Dendritic cell treated with granulocyte-macrophage colony-stimulating factor and Interleukin-4, amounts not matched to agents 40 ng/mL and 50 ng/mL, for 4 days (primary cell): ENCODE data around the gene CDC14A.
"Not testable (repeated sequence)": the region's sequence is repeated elsewhere in the genome, so short reads cannot be mapped to it uniquely, and the experiment has no call there.

Experiments used
- H3K27ac Mint-ChIP-seq: one replicate; pipeline ENCODE4 v1.8.0; 2022; ENCODE audit warnings: mild to moderate bottlenecking, mixed read lengths
- H3K27me3 Mint-ChIP-seq: one replicate; pipeline ENCODE4 v1.8.0; 2022; ENCODE audit warnings: mild to moderate bottlenecking, mixed read lengths
- H3K36me3 Mint-ChIP-seq: one replicate; pipeline ENCODE4 v1.8.0; 2022; ENCODE audit warnings: low read depth, mixed read lengths
- H3K4me1 Mint-ChIP-seq: one replicate; pipeline ENCODE4 v1.8.0; 2022; ENCODE audit warnings: low read depth, mixed read lengths
- H3K4me3 Mint-ChIP-seq: one replicate; pipeline ENCODE4 v1.8.0; 2022; ENCODE audit warnings: mild to moderate bottlenecking, moderate library complexity, mixed read lengths
- H3K9me3 Mint-ChIP-seq: one replicate; pipeline ENCODE4 v1.8.0; 2022; ENCODE audit warnings: mixed read lengths
- intact Hi-C: fragments of 100-400 bp; cut with micrococcal nuclease; formaldehyde crosslinking; loops from one replicate; pipeline ENCODE4 v1.15.0; 2022

CDC14A gene

DNA sequence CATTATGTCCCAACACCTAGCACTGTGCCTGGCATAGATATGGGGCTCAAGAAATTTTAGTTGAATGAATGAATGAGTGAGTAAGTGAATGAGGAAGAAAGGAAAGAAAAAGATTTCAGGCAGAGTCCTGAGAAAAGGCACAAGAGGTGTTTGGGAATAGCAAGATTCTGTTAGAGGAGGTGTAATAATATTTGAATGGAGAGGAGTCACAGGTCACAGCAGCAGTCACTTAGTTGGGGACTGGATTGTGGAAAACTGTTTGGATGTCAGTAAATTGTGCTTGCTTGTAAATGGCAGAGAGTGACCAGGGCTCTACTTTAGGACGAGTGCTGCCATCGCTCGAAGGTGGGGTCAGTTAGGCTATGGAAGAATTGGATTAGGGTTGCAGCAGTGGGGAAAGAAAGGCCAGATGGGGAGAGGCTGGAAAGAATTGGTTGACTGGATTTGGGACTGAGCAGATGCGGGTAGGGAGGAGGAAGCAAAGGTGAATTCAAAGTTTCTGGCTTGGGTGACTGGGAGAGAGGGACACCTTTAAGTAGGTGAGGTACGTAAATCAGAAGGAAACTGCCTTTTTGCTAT lies 9.3 kb downstream of the CDC14A start:
- Mint-ChIP-seq H3K36me3 (peaks cover 14% of the 10 kb centered on the region), H3K27me3 (no peaks in the 10 kb centered on the region), H3K4me3 (no peak overlapping the region), H3K27ac (peak overlapping the region; percentile 47), H3K9me3 (no peaks in the 10 kb centered on the region), H3K4me1 (peaks cover 45% of the 10 kb centered on the region)
- intact Hi-C loops = no loop called here

DNA sequence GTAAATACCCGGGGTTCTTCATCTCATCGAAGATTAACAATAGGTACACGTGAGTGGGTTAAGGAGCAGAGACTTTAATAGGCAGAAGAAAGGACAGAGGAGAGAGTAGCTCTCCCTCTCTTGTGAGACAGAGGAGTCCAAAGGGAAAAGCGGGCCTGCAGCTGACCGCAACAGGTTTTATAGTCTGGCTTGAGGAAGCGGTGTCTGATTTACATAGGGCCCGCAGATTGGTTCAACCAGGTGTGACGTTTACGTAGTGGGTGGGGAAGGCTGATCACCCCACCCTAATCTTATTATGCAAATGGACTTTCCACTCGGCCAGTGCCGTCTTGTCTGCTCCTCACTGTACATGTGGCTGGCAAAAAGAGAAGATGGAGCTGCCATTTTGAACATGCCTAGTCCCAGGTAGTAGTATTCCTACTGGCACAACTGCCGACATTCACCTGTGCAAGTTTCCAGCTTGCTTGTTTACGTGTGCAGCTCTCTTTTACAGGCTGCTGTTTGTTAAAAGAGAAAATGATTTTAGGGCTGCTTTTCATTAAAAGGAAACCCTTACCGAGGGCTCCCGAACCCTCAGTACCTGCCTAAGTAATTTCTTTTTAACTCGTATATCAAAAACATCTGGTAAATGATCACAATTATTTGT lies 10.6 kb downstream of the CDC14A start:
- no peak overlapping the region for H3K27ac Mint-ChIP-seq
- peaks cover 36% of the 10 kb centered on the region for H3K4me1 Mint-ChIP-seq

DNA sequence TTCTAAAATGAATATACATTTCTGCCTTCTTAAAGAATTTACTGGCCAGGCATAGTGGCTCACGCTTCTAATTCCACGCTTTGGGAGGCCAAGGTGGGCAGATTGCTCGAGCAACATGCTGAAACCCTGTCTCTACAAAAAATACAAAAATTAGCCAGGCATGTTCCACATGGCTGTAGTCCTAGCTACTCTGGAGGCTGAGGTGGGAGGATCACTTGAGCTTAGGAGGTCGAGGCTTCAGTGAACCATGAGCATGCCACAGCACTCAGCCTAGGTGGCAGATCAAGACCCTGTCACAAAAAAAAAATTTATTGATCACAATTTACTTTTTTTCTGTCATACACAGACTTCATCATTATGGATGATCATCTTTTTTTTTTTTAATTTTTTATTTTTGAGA lies 11.5 kb downstream of the CDC14A start:
- Mint-ChIP-seq H3K27ac (no peak overlapping the region), H3K4me1 (peaks cover 36% of the 10 kb centered on the region), H3K36me3 (peaks cover 14% of the 10 kb centered on the region), H3K9me3 (no peaks in the 10 kb centered on the region), H3K27me3 (no peaks in the 10 kb centered on the region), H3K4me3 (no peak overlapping the region)
- intact Hi-C loops = no loop called here

More for the DNA sequence above, 10.6 kb downstream of the CDC14A start:
- H3K4me3 Mint-ChIP-seq = no peak overlapping the region
- no peaks in the 10 kb centered on the region for H3K27me3 Mint-ChIP-seq
- H3K36me3 Mint-ChIP-seq = peaks cover 14% of the 10 kb centered on the region
- no peaks in the 10 kb centered on the region for H3K9me3 Mint-ChIP-seq
- intact Hi-C loops = no loop called here

DNA sequence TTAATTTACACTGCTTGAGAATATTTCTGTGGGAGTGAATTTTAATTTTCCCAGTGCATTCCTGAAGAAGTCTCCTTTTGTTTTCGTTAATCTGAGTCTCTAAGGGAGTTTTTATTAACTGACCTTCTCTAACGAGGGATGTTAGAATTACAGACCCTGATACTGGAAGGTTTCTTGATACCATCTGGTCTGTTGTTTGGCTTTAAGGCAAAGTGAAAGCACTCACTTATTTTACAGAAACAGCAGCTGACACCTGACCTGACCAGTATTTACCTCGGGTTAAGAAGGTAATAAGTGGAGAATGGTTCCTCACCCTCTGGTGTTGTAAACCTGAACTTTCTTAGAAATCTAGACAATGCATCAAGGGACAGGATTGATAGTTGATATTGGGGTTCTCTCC lies 12.4 kb downstream of the CDC14A start:
- no peaks in the 10 kb centered on the region for H3K27me3 Mint-ChIP-seq

DNA sequence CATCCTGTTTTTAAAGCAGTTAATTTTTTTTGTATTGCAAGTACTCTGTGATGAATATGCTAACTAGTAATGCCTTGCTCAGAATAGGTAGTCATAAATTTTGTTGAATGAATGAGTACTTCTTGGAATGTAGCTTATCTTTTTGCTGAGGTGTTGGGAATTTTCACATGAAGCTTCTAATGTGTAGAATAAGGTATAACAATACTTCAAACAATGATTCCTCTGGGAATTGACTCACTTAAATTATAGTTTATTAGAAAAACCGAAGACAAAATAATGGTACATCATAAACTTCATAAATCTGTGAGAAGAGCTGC lies 13.9 kb downstream of the CDC14A start:
- Mint-ChIP-seq H3K27me3 (no peaks in the 10 kb centered on the region), H3K4me3 (no peak overlapping the region), H3K4me1 (peaks cover 25% of the 10 kb centered on the region), H3K36me3 (peaks cover 21% of the 10 kb centered on the region), H3K9me3 (no peaks in the 10 kb centered on the region), H3K27ac (no peak overlapping the region)
- intact Hi-C loops = no loop called here

More for the DNA sequence above, 12.4 kb downstream of the CDC14A start:
- Mint-ChIP-seq H3K4me1 (peaks cover 27% of the 10 kb centered on the region), H3K9me3 (no peaks in the 10 kb centered on the region), H3K27ac (no peak overlapping the region), H3K36me3 (peaks cover 21% of the 10 kb centered on the region), H3K4me3 (no peak overlapping the region)
- intact Hi-C loops = no loop called here

DNA sequence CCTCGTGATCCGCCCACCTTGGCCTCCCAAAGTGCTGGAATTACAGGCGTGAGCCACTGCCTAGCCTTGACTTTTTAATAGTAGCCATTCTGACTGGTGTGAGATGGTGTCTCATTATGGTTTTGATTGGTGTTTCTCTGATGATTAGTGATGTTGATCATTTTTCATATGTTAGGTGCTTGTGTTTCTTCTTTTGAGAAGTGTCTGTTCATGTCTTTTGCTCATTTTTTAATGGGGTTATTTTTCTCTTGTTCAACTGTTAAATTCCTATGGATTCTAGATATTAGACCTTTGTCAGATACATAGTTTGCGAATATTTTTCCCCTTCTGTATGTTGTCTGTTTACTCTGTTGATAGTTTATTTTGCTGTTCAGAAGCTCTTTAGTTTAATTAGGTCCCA lies 17.0 kb downstream of the CDC14A start:
- peaks cover 16% of the 10 kb centered on the region for H3K4me1 Mint-ChIP-seq
- intact Hi-C loops, H3K27ac Mint-ChIP-seq, H3K36me3 Mint-ChIP-seq, H3K4me3 Mint-ChIP-seq, H3K27me3 Mint-ChIP-seq, H3K9me3 Mint-ChIP-seq: not testable (repeated sequence)

DNA sequence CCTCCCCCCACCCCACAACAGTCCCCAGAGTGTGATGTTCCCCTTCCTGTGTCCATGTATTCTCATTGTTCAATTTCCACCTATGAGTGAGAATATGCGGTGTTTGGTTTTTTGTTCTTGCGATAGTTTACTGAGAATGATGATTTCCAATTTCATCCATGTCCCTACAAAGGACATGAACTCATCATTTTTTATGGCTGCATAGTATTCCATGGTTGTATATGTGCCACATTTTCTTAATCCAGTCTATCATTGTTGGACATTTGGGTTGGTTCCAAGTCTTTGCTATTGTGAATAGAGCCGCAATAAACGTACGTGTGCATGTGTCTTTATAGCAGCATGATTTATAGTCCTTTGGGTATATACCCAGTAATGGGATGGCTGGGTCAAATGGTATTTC lies 21.6 kb downstream of the CDC14A start:
- peaks cover 14% of the 10 kb centered on the region for H3K4me1 Mint-ChIP-seq
- H3K4me3 Mint-ChIP-seq, H3K9me3 Mint-ChIP-seq, H3K27me3 Mint-ChIP-seq, intact Hi-C loops, H3K27ac Mint-ChIP-seq: not testable (repeated sequence)
- peaks cover 13% of the 10 kb centered on the region for H3K36me3 Mint-ChIP-seq

DNA sequence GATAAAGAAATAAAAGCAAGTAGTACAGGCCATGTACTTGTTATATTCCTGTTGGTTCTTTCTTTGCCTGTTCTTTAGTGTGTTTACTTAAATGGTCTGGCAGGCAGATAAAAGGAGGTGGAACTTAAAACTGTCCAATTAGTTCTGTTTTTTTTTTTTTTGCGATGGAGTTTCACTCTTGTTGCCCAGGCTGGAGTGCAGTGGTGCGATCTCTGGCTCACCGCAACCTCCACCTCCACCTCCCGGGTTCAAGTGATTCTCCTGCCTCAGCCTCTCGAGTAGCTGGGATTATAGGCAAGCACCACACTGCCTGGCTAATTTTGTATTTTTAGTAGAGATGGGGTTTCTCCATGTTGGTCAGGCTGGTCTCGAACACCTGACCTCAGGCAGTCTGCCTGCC lies 24.6 kb downstream of the CDC14A start:
- H3K27me3 Mint-ChIP-seq, H3K27ac Mint-ChIP-seq, intact Hi-C loops, H3K4me3 Mint-ChIP-seq, H3K9me3 Mint-ChIP-seq: not testable (repeated sequence)
- H3K36me3 Mint-ChIP-seq = peaks cover 19% of the 10 kb centered on the region
- H3K4me1 Mint-ChIP-seq = peaks cover 17% of the 10 kb centered on the region

DNA sequence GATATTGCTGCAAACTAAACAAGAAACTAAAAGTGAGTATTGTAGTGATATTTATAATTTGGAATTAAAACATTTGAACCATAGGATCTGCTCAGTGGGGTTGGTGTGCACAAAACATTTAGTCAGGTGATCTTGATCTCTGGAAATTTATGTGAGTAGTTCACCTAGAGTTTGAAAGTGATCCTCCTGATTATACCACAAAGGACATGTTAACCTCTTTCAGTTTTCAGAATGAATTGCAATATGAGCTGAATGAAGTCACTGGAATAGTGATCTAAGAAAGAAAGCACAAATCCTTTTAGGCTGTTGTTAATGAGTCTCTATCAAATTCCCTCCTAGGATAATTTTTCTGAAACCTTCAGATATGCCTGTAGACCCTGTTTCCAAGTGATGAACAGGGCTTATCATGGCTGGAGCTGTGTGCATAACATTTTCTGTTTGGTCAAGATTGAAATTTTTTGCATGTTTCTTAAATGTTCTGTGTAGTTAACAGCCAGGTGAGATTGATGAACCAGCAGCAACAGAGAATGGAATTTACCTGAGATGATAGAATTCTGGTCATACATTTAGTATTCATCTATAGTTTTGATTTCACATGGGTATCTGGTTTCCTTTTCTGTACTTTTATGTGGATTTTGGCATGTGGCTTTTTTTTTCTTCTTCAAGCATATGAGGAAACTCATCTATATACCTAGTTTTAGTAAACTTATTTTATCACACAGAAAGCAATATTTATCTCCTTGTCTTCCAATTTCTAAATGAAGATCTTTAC lies 25.5 kb downstream of the CDC14A start:
- Mint-ChIP-seq H3K27ac (no peak overlapping the region), H3K4me3 (no peak overlapping the region), H3K27me3 (no peaks in the 10 kb centered on the region), H3K4me1 (peaks cover 17% of the 10 kb centered on the region), H3K36me3 (peaks cover 19% of the 10 kb centered on the region), H3K9me3 (no peaks in the 10 kb centered on the region)
- intact Hi-C loops = no loop called here

DNA sequence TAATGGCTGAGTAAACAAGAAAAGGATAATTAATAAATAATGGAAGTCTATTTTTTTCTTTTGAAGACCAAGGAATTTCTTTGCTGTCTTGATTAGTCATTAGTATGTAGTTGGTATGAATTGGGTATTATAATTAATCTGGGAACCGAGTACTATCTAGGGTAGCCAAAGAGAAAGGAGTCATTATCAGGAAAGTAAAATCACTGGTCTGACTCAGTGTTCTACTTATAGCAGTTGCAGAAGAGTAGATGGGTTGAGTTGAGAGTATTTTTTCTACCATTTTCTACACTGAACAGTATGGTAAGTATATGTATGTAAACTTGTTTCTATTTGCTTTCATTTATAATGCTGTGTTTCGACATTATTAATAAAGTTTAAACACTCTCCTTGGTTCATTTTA lies 26.6 kb downstream of the CDC14A start:
- intact Hi-C loops = no loop called here

DNA sequence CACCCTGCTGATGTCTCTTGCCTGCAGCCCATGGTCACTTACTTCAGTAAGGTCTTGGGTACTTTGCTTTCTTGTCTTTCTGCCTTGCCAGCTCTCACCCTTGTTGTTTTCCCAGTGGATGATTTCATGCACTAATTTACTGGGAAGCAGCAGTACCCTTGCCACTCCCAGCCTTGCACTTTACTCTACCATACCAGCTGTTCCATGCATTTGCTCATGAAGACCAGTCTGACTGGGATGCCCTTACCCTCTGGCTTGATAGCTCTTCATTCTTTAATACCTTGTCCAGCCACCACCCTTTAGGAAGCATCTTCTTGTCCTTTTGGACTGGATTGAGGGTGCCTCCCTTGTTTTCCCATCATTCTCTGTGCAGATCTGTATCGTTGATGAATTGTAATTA lies 28.3 kb downstream of the CDC14A start:
- no peak overlapping the region for H3K4me3 Mint-ChIP-seq
- H3K27me3 Mint-ChIP-seq = no peaks in the 10 kb centered on the region
- peaks cover 24% of the 10 kb centered on the region for H3K36me3 Mint-ChIP-seq
- intact Hi-C loops = no loop called here
- H3K9me3 Mint-ChIP-seq = no peaks in the 10 kb centered on the region
- H3K27ac Mint-ChIP-seq = no peak overlapping the region
- peaks cover 17% of the 10 kb centered on the region for H3K4me1 Mint-ChIP-seq

More for the DNA sequence above, 26.6 kb downstream of the CDC14A start:
- H3K36me3 Mint-ChIP-seq = peaks cover 19% of the 10 kb centered on the region
- H3K4me1 Mint-ChIP-seq = peaks cover 17% of the 10 kb centered on the region
- H3K9me3 Mint-ChIP-seq = no peaks in the 10 kb centered on the region
- H3K4me3 Mint-ChIP-seq = no peak overlapping the region
- H3K27me3 Mint-ChIP-seq = no peaks in the 10 kb centered on the region
- H3K27ac Mint-ChIP-seq = no peak overlapping the region

DNA sequence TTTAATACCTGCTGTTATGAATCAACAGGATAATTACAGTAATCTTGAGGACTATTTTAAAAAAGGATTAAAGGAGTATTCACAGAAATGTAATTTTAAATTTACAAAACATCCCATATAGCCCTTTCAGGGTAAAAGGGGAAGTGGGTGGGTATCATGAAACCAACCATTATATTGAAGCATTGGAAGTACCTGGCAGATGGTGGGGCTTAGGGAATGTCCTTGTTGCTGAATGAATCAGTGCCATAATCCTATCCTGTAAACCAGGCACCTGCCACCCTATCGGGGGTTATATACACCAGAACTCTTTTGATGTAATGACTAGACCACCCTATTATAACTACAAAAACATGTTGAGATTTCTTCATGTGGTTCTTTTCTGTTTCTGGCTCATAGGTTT lies 30.4 kb downstream of the CDC14A start:
- no peaks in the 10 kb centered on the region for H3K27me3 Mint-ChIP-seq
- H3K9me3 Mint-ChIP-seq = no peaks in the 10 kb centered on the region
- peaks cover 19% of the 10 kb centered on the region for H3K4me1 Mint-ChIP-seq
- peaks cover 24% of the 10 kb centered on the region for H3K36me3 Mint-ChIP-seq
- no peak overlapping the region for H3K4me3 Mint-ChIP-seq
- intact Hi-C loops = no loop called here
- no peak overlapping the region for H3K27ac Mint-ChIP-seq

DNA sequence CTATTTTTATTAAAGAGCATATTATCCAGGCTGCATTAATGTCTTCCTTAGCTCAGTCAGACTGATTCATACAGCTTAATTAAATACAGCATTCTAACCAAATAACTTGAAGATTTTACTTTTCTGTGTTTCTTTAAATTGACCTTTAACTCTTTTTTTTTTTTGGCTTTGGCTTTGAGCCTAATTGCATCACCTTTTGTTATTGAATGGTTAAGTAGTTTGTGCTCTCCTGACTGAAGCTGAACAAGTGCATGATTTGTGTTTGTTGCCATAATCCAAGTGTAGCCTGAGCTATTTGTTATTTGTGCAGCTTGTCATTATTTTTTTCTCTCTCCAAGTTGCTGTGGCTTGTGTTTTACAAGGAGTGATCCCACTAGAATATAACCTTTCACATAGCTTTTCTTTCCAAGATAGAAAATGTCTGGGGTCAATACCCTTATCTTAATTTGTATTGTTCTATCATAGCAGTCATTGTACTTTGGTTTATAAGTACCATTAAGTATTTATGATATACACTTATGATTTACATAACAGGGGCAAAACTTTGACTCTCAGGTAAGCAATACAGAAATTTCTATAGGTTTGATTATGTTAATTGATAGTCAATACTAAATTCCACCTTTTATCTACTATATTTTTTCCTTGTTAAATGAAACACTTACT lies 31.6 kb downstream of the CDC14A start:
- H3K27me3 Mint-ChIP-seq = no peaks in the 10 kb centered on the region
- H3K36me3 Mint-ChIP-seq = peaks cover 18% of the 10 kb centered on the region
- no peak overlapping the region for H3K4me3 Mint-ChIP-seq
- H3K4me1 Mint-ChIP-seq = peaks cover 23% of the 10 kb centered on the region
- no peaks in the 10 kb centered on the region for H3K9me3 Mint-ChIP-seq
- intact Hi-C loops = no loop called here
- no peak overlapping the region for H3K27ac Mint-ChIP-seq

DNA sequence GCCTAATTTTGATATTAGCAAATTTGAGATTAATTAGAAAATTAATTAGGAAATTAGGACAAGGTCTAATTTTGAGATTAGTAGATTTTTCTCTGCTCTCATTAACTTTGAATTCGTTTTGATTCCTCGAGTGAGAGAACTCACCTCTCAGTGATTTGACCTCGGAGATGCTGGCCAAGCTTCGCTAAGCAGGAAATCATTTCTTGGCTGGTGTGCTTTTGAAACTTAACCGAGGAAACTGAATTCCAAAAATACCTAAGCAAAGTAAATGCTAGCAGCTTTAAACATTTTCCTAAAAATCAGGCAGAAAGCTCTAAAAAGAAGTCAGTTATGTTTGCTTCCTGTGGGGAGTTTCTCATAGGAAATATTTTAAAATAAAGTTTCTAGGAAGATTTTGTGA lies 34.9 kb downstream of the CDC14A start:
- H3K36me3 Mint-ChIP-seq = peaks cover 16% of the 10 kb centered on the region
- no peak overlapping the region for H3K4me3 Mint-ChIP-seq
- no peaks in the 10 kb centered on the region for H3K9me3 Mint-ChIP-seq
- no peaks in the 10 kb centered on the region for H3K27me3 Mint-ChIP-seq
- intact Hi-C loops = no loop called here
- H3K27ac Mint-ChIP-seq = no peak overlapping the region
- peaks cover 9% of the 10 kb centered on the region for H3K4me1 Mint-ChIP-seq
